Loucy (cell line): ENCODE data around the gene TRAFD1.

Source experiments
- H2AFZ ChIP-seq: fragments of 200-600 bp; sonication (generic); 2 replicates; pipeline ENCODE4 v1.6.0; 2016; ENCODE audit warnings: antibody characterized with exemption, mild to moderate bottlenecking, low read length, moderate library complexity
- H3F3A ChIP-seq: fragments of 200-600 bp; 2 replicates; pipeline ENCODE4 v1.6.0; 2016; ENCODE audit warnings: antibody characterized with exemption, low read depth, mild to moderate bottlenecking
- H3K27me3 ChIP-seq: fragments of 200-600 bp; sonication (generic); 2 replicates; pipeline ENCODE4 v1.6.1; 2014; ENCODE audit warnings: low read length, mild to moderate bottlenecking; ENCODE audit not compliant: insufficient read depth, poor library complexity, severe bottlenecking
- H3K36me3 ChIP-seq: fragments of 200-600 bp; sonication (generic); 2 replicates; pipeline ENCODE4 v1.6.1; 2016; ENCODE audit warnings: low read length; ENCODE audit not compliant: insufficient read depth
- H3K4me1 ChIP-seq: fragments of 200-600 bp; sonication (generic); 2 replicates; pipeline ENCODE4 v1.5.1; 2014; ENCODE audit warnings: low read length, mild to moderate bottlenecking; ENCODE audit not compliant: insufficient read depth, poor library complexity, severe bottlenecking
- H3K4me2 ChIP-seq: fragments of 200-600 bp; sonication (generic); 2 replicates; pipeline ENCODE4 v1.6.0; 2014; ENCODE audit warnings: antibody characterized with exemption, low read length, low read depth, mild to moderate bottlenecking; ENCODE audit not compliant: poor library complexity, severe bottlenecking
- H3K4me3 ChIP-seq: fragments of 200-600 bp; sonication (generic); 2 replicates; pipeline ENCODE4 v1.5.1; 2014; ENCODE audit warnings: low read length, mild to moderate bottlenecking, mixed read lengths; ENCODE audit not compliant: poor library complexity, severe bottlenecking
- H3K79me2 ChIP-seq: fragments of 200-600 bp; sonication (generic); 2 replicates; pipeline ENCODE4 v1.6.1; 2014; ENCODE audit warnings: low read length; ENCODE audit not compliant: insufficient read depth
- H3K9ac ChIP-seq: fragments of 200-600 bp; sonication (generic); 2 replicates; pipeline ENCODE4 v1.6.0; 2014; ENCODE audit warnings: mild to moderate bottlenecking, low read depth, low read length, moderate library complexity; ENCODE audit not compliant: poor library complexity, severe bottlenecking
- H3K9me2 ChIP-seq: fragments of 200-600 bp; sonication (generic); replicated peaks from 2 replicates; pipeline ENCODE4 v1.6.1; 2016; ENCODE audit warnings: low read depth, low read length, mixed read lengths
- H3K9me3 ChIP-seq: fragments of 200-600 bp; sonication (generic); 2 replicates; pipeline ENCODE4 v1.6.1; 2014; ENCODE audit warnings: mild to moderate bottlenecking, antibody characterized with exemption, low read length, low read depth; ENCODE audit not compliant: insufficient read depth
- H4K20me1 ChIP-seq: fragments of 200-600 bp; sonication (generic); 2 replicates; pipeline ENCODE4 v1.6.0; 2014; ENCODE audit warnings: antibody characterized with exemption, low read length, mild to moderate bottlenecking; ENCODE audit not compliant: insufficient read depth, poor library complexity, severe bottlenecking
- EZH2phosphoT487 ChIP-seq: fragments of 200-600 bp; IDR thresholded peaks from 2 replicates; pipeline ENCODE4 v1.6.1; 2018; ENCODE audit warnings: antibody characterized with exemption, mild to moderate bottlenecking, moderate library complexity, borderline replicate concordance
- TF ChIP-seq, protein P1 (sequence below): fragments of 200-600 bp; sonication (generic); conservative IDR thresholded peaks from 2 replicates; pipeline ENCODE4 v1.5.1; 2014; ENCODE audit warnings: mild to moderate bottlenecking, antibody characterized with exemption, low read length

Gene TRAFD1

DNA sequence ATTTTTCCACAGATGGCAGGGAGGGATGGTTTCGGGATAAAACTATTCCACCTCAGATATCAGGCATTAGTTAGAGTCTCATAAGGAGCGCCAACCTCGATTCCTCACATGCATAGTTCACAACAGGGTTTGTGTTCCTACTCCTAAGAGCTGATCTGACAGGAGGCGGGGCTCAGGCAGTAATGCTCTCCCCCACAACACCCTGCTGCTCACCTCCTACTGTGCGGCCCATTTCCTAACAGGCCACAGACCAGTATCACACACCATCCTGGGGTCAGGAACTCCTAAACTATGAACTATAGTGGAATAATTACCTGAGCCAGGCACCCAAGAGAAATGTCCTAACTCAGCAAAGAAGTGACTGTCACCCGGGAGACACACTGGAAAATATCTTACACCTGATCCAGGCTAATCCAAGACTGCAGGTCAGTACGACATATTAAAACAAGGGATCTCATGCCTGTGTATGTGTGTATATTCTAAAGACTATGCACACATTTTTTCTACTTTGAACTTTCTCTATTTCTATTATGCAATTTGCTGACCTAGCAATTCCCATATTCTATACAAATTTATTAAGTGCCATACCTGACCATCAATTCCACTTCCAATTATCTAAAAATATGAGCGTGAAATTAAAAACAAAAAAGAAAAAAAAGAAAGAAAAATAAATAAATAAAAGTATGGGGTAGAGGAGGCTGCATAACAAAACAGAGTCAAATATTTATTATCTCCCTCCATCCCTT, 21.4 kb upstream of the TRAFD1 start:
- no peak overlapping the region for H3K9ac ChIP-seq
- no peaks in the 10 kb centered on the region for H3K27me3 ChIP-seq
- no peaks in the 10 kb centered on the region for H3K9me2 ChIP-seq
- H3K79me2 ChIP-seq = peaks cover 91% of the 10 kb centered on the region
- TF ChIP-seq EZH2phosphoT487 = no peak
- TF ChIP-seq, protein P1, sequence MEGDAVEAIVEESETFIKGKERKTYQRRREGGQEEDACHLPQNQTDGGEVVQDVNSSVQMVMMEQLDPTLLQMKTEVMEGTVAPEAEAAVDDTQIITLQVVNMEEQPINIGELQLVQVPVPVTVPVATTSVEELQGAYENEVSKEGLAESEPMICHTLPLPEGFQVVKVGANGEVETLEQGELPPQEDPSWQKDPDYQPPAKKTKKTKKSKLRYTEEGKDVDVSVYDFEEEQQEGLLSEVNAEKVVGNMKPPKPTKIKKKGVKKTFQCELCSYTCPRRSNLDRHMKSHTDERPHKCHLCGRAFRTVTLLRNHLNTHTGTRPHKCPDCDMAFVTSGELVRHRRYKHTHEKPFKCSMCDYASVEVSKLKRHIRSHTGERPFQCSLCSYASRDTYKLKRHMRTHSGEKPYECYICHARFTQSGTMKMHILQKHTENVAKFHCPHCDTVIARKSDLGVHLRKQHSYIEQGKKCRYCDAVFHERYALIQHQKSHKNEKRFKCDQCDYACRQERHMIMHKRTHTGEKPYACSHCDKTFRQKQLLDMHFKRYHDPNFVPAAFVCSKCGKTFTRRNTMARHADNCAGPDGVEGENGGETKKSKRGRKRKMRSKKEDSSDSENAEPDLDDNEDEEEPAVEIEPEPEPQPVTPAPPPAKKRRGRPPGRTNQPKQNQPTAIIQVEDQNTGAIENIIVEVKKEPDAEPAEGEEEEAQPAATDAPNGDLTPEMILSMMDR = no peak
- H3K4me3 ChIP-seq = peak overlapping the region; percentile 16
- peaks cover 64% of the 10 kb centered on the region for H4K20me1 ChIP-seq
- no peaks in the 10 kb centered on the region for H3F3A ChIP-seq
- no peaks in the 10 kb centered on the region for H3K9me3 ChIP-seq
- no peak overlapping the region for H2AFZ ChIP-seq
- H3K4me2 ChIP-seq = peak overlapping the region; percentile 63
- peaks cover 14% of the 10 kb centered on the region; the same call in 1 of the 2 replicates for H3K36me3 ChIP-seq
- peaks cover 34% of the 10 kb centered on the region for H3K4me1 ChIP-seq

DNA sequence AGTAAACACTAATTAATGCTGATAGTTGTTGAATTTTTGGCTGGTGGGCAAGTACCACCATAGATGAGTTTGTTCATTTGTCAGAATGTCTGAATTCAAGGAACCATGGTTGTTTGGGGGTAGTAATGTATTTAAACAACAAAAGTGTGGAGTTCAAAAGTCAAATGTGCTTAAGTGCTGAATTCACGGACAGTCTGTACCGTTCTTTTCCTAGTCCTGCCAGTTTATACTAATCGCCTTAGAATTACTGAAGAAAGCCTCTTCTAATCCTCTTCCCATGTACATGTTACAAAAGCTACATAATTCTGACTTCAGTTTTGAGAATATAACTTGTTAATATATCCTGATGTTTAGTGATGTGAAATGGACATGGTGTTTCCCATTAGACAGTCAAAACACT, 19.5 kb upstream of the TRAFD1 start:
- H3K4me2 ChIP-seq = peak overlapping the region; percentile 80
- TF ChIP-seq, protein P1 = no peak
- TF ChIP-seq EZH2phosphoT487 = no peak
- no peaks in the 10 kb centered on the region for H3K9me3 ChIP-seq
- no peaks in the 10 kb centered on the region for H3F3A ChIP-seq
- H3K9ac ChIP-seq = no peak overlapping the region
- H4K20me1 ChIP-seq = peaks cover 55% of the 10 kb centered on the region
- peak overlapping the region; percentile 81 for H3K4me3 ChIP-seq
- H2AFZ ChIP-seq = no peak overlapping the region
- peaks cover 34% of the 10 kb centered on the region for H3K4me1 ChIP-seq
- peaks cover 4% of the 10 kb centered on the region; the same call in 1 of the 2 replicates for H3K36me3 ChIP-seq
- no peaks in the 10 kb centered on the region for H3K9me2 ChIP-seq
- peaks cover 77% of the 10 kb centered on the region for H3K79me2 ChIP-seq
- no peaks in the 10 kb centered on the region for H3K27me3 ChIP-seq

- peaks cover 62% of the 10 kb centered on the region for H3K79me2 ChIP-seq
- peak overlapping the region; percentile 85 for H3K9ac ChIP-seq
- H4K20me1 ChIP-seq = peaks cover 48% of the 10 kb centered on the region
- H3K4me1 ChIP-seq = peaks cover 34% of the 10 kb centered on the region
- TF ChIP-seq EZH2phosphoT487 = no peak
- H3K4me2 ChIP-seq = peak overlapping the region; percentile 80
- H3F3A ChIP-seq = no peaks in the 10 kb centered on the region
- no peaks in the 10 kb centered on the region for H3K9me2 ChIP-seq
- H3K9me3 ChIP-seq = no peaks in the 10 kb centered on the region
- H3K4me3 ChIP-seq = peak overlapping the region; percentile 81
- H3K27me3 ChIP-seq = no peaks in the 10 kb centered on the region
- H2AFZ ChIP-seq = peak overlapping the region; percentile 86; the same call in 1 of the 2 replicates
- no peaks in the 10 kb centered on the region for H3K36me3 ChIP-seq
Measured at GRCh38 chr12:112107306-112108201, 17.8 kb upstream of the TRAFD1 start.
